B cell (primary cell): ENCODE results near the gene TMTC4. TPM values are rescaled to one million over a fixed set of nuclear protein-coding genes. Genes with fewer than 3 reads are reported as not detected.

ENCODE experiments used
- ATAC-seq: fragments of 200-7000 bp; cut with Tn5 transposase; one replicate; pipeline ENCODE4 v1.10.0; 2021; ENCODE audit warnings: low read depth, mild to moderate bottlenecking, moderate number of reproducible peaks, moderate library complexity
- CTCF ChIA-PET: fragments of 350-600 bp; sonication (Branson Sonifier 250); formaldehyde crosslinking; loops from one replicate; lab custom pipeline; 2021; ENCODE audit warnings: antibody characterized with exemption, inconsistent platforms; lab: Charles Lee
- POLR2A ChIA-PET: fragments of 350-600 bp; sonication (Branson Sonifier 250); formaldehyde crosslinking; loops from one replicate; lab custom pipeline; 2021; ENCODE audit warnings: antibody characterized with exemption; lab: Charles Lee
- DNase-seq: peaks from one replicate; pipeline ENCODE4 v3.0.0; 2013
- H2AFZ ChIP-seq: 2 replicates; pipeline ENCODE4 v1.6.1; 2012; ENCODE audit warnings: mild to moderate bottlenecking, low read depth, low read length; ENCODE audit not compliant: insufficient read depth, poor library complexity, severe bottlenecking
- H3K27ac ChIP-seq, 2 donors: 1 replicate in 1 of 2; 2 replicates in 1 of 2; pipeline ENCODE4 v1.5.1; 2012 to 2013; ENCODE audit warnings: low read length in 2 of 2, mild to moderate bottlenecking in 2 of 2, moderate library complexity in 1 of 2
- H3K27me3 ChIP-seq, 4 experiments: fragments of 200-600 bp in 1 of 4; sonication (generic) in 1 of 4; replicated peaks in 1 of 4; 1 replicate in 2 of 4; 2 replicates in 2 of 4; pipeline versions ENCODE4 v1.6.1 to v1.7.0; 2013 to 2016; ENCODE audit warnings: low read length in 3 of 4, mild to moderate bottlenecking in 2 of 4, mixed read lengths in 1 of 4, moderate library complexity in 1 of 4; ENCODE audit not compliant: insufficient read depth in 4 of 4, control insufficient read depth in 3 of 4; ENCODE audit errors: control extremely low read depth in 1 of 4
- H3K36me3 ChIP-seq, 2 experiments: replicated peaks in 1 of 2; 1 replicate in 1 of 2; 2 replicates in 1 of 2; pipeline versions ENCODE4 v1.6.1 to v1.7.1; 2013; ENCODE audit warnings: low read length in 1 of 2; ENCODE audit not compliant: insufficient read depth in 2 of 2, control insufficient read depth in 1 of 2; ENCODE audit errors: control extremely low read depth in 1 of 2, extremely low read depth in 1 of 2
- H3K4me1 ChIP-seq, 2 donors: fragments of 200-600 bp in 1 of 2; sonication (generic) in 1 of 2; 1 replicate in 1 of 2; 2 replicates in 1 of 2; pipeline versions ENCODE4 v1.5.1 to v1.6.1; 2013 to 2017; ENCODE audit warnings: low read length in 2 of 2; ENCODE audit not compliant: control insufficient read depth in 2 of 2, insufficient read depth in 2 of 2
- H3K4me2 ChIP-seq: replicated peaks from 2 replicates; pipeline ENCODE3; 2012; ENCODE audit warnings: mild to moderate bottlenecking, low read depth, low read length; ENCODE audit not compliant: poor library complexity, severe bottlenecking
- H3K4me3 ChIP-seq, 5 experiments: fragments of 200-600 bp in 1 of 5; sonication (generic) in 1 of 5; 1 replicate in 3 of 5; 2 replicates in 2 of 5; pipeline versions ENCODE4 v1.5.1 to v1.7.0; 2011 to 2016; ENCODE audit warnings: low read length in 4 of 5, mild to moderate bottlenecking in 4 of 5, low read depth in 2 of 5, control low read depth in 1 of 5, moderate library complexity in 1 of 5; ENCODE audit not compliant: insufficient read depth in 1 of 5; ENCODE audit errors: control extremely low read depth in 1 of 5, extremely low read depth in 1 of 5
- H3K79me2 ChIP-seq: fragments of 200-600 bp; sonication (generic); one replicate; pipeline ENCODE4 v1.6.0; 2016; ENCODE audit warnings: low read length; ENCODE audit not compliant: control insufficient read depth, insufficient read depth
- H3K9ac ChIP-seq: fragments of 200-600 bp; sonication (generic); 2 replicates; pipeline ENCODE4 v1.6.1; 2017; ENCODE audit warnings: mild to moderate bottlenecking, low read length, moderate library complexity
- H3K9me3 ChIP-seq, 3 donors: one replicate each; pipeline versions ENCODE4 v1.6.1 to v1.7.1; 2013; ENCODE audit warnings: low read length in 2 of 3; ENCODE audit not compliant: control insufficient read depth in 2 of 3, insufficient read depth in 1 of 3; ENCODE audit errors: control extremely low read depth in 1 of 3
- H4K20me1 ChIP-seq: 2 replicates; pipeline ENCODE4 v1.6.0; 2012; ENCODE audit warnings: mild to moderate bottlenecking, low read length; ENCODE audit not compliant: insufficient read depth, control insufficient read depth, poor library complexity, severe bottlenecking
- H3K27ac Mint-ChIP-seq: one replicate; pipeline ENCODE4 v1.8.0; 2021; ENCODE audit warnings: mixed read lengths
- H3K27me3 Mint-ChIP-seq: one replicate; pipeline ENCODE4 v1.8.0; 2021; ENCODE audit warnings: mixed read lengths
- H3K4me1 Mint-ChIP-seq: one replicate; pipeline ENCODE4 v1.8.0; 2021; ENCODE audit warnings: mixed read lengths
- H3K4me3 Mint-ChIP-seq: one replicate; pipeline ENCODE4 v1.8.0; 2021; ENCODE audit warnings: mixed read lengths
- H3K9me3 Mint-ChIP-seq: one replicate; pipeline ENCODE4 v1.8.0; 2022; ENCODE audit warnings: mixed read lengths; ENCODE audit not compliant: insufficient read depth
- EZH2 ChIP-seq: IDR thresholded peaks from 2 replicates; pipeline ENCODE4 v1.6.1; 2012; ENCODE audit warnings: borderline replicate concordance, low read depth, mild to moderate bottlenecking, moderate library complexity, low read length; ENCODE audit not compliant: insufficient read depth, poor library complexity, severe bottlenecking
- WGBS: methylation state at CpG from one replicate; pipeline ENCODE4 v1.1.5; 2013; ENCODE audit warnings: missing lambda C conversion rate; ENCODE audit not compliant: insufficient coverage; 5-methylcytosine and 5-hydroxymethylcytosine counted together
- intact Hi-C: fragments of 100-400 bp; cut with micrococcal nuclease; formaldehyde crosslinking; loops from one replicate; pipeline ENCODE4 v1.10.0; 2022
- polyA plus RNA-seq: library from polyadenylated mRNA; depleted of rRNA; stranded (reverse); fragments of >200 nt; gene quantifications from 2 replicates; pipeline ENCODE4 v1.2.3, GENCODE V29; 2012
- total RNA-seq, 2 donors: library from RNA; stranded (reverse); fragments of 120-200 nt in 1 of 2; gene quantifications; 1 replicate in 1 of 2; 2 replicates in 1 of 2; pipeline versions ENCODE4 v1.2.3 to v1.2.4, GENCODE V29; 2013 to 2022
- TF ChIP-seq, protein P1 (sequence below): fragments of 200-600 bp; IDR thresholded peaks from one replicate; pipeline ENCODE4 v1.8.0; 2022; ENCODE audit warnings: antibody characterized with exemption, mild to moderate bottlenecking

TMTC4 gene
- total and polyA plus RNA-seq, 2 donors (not counting 1 experiment from before 2014, with no cell fraction given), result 7.9 to 17.8 TPM

DNA sequence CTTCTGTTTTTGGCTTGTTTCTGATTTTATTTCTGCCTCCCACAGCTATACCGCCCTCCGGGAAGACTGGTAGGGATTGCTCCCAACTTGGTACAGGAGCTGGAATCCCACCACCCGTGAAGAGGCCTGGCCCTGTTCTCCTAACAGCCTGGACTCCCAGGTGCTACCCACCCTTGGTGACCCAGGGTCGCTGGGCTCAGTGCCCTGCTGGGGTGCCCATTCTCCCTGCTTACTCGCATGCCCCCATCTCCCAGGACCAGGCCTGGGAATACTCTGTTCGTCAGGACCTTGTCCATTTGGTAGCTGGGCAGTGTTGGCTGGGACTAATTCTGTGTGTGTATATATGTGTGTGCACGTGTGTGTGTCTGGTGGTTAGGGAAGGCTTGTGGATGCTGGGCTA lies 41.0 kb upstream of the TMTC4 start:
- H3K4me3 ChIP-seq, result no peak overlapping the region
- Mint-ChIP-seq H3K4me3 (no peak overlapping the region), H3K27me3 (peaks cover 16% of the 10 kb centered on the region), H3K9me3 (no peaks in the 10 kb centered on the region), H3K27ac (no peak overlapping the region), H3K4me1 (peaks cover 3% of the 10 kb centered on the region)
- H3K4me1 ChIP-seq, result no peaks in the 10 kb centered on the region
- POLR2A ChIA-PET, result no interaction called here
- H3K36me3 ChIP-seq, result no peaks in the 10 kb centered on the region
- TF ChIP-seq, protein P1, sequence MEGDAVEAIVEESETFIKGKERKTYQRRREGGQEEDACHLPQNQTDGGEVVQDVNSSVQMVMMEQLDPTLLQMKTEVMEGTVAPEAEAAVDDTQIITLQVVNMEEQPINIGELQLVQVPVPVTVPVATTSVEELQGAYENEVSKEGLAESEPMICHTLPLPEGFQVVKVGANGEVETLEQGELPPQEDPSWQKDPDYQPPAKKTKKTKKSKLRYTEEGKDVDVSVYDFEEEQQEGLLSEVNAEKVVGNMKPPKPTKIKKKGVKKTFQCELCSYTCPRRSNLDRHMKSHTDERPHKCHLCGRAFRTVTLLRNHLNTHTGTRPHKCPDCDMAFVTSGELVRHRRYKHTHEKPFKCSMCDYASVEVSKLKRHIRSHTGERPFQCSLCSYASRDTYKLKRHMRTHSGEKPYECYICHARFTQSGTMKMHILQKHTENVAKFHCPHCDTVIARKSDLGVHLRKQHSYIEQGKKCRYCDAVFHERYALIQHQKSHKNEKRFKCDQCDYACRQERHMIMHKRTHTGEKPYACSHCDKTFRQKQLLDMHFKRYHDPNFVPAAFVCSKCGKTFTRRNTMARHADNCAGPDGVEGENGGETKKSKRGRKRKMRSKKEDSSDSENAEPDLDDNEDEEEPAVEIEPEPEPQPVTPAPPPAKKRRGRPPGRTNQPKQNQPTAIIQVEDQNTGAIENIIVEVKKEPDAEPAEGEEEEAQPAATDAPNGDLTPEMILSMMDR, result no peak
- TF ChIP-seq EZH2, result no peak
- H3K4me2 ChIP-seq, result no peak overlapping the region
- peaks cover 0 to 2% (median 0%) of the 10 kb centered on the region in 3 donors for H3K9me3 ChIP-seq
- DNase-seq (no peak), ATAC-seq (no peak)
- no peaks in the 10 kb centered on the region for H3K79me2 ChIP-seq
- H3K27ac ChIP-seq, result no peak overlapping the region
- CTCF ChIA-PET, result interaction anchor here (1.3 kb wide), 1 partner anchor 9 kb away, joined by 5 read pairs; no protein-coding TSS in a partner anchor
- WGBS, result 96% methylated on average over 6 of the region's 7 CpGs
- no peaks in the 10 kb centered on the region for H4K20me1 ChIP-seq
- no peak overlapping the region for H2AFZ ChIP-seq
- no peaks in the 10 kb centered on the region for H3K27me3 ChIP-seq
- H3K9ac ChIP-seq, result no peak overlapping the region
- intact Hi-C loops, result no loop called here

DNA sequence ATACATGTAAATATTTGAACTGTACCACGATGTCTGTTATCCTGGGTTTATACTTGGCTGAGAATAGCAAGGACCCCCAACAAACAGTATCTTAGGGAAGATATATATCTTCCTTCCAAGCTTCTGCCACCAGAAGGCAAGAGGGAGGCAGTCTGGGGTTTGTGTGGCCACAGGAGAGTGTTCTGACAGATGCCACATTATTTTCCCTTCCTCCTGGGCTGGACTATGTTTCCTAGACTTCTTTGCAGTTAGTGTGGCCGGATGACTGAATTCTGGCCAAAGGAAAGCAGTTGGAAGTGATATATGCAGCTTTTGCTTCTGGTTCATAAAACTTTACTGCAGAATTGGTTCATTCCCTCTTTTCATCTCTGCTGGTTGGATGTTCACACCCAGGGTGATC lies 39.9 kb upstream of the TMTC4 start:
- no peak for DNase-seq
- Histone ChIP-seq H3K4me3 (no peak overlapping the region), H2AFZ (no peak overlapping the region), H3K27me3 (no peaks in the 10 kb centered on the region), H3K9me3 (no peaks in the 10 kb centered on the region), H3K4me2 (no peak overlapping the region), H4K20me1 (no peaks in the 10 kb centered on the region), H3K9ac (no peak overlapping the region), H3K79me2 (no peaks in the 10 kb centered on the region), H3K27ac (no peak overlapping the region), H3K36me3 (no peaks in the 10 kb centered on the region), H3K4me1 (no peaks in the 10 kb centered on the region)
- H3K4me3 Mint-ChIP-seq, result no peak overlapping the region
- no peak for TF ChIP-seq EZH2
- TF ChIP-seq, protein P1, result no peak
- peaks cover 3% of the 10 kb centered on the region for H3K4me1 Mint-ChIP-seq
- ATAC-seq, result no peak
- H3K27ac Mint-ChIP-seq, result no peak overlapping the region
- POLR2A ChIA-PET, result no interaction called here
- H3K9me3 Mint-ChIP-seq, result no peaks in the 10 kb centered on the region
- intact Hi-C loops, result no loop called here
- peaks cover 16% of the 10 kb centered on the region for H3K27me3 Mint-ChIP-seq
- no CpG with 5 or more reads among the region's 2 CpGs for WGBS
- CTCF ChIA-PET, result no interaction called here
